ENCODE results near the gene MGLL.

DNA sequence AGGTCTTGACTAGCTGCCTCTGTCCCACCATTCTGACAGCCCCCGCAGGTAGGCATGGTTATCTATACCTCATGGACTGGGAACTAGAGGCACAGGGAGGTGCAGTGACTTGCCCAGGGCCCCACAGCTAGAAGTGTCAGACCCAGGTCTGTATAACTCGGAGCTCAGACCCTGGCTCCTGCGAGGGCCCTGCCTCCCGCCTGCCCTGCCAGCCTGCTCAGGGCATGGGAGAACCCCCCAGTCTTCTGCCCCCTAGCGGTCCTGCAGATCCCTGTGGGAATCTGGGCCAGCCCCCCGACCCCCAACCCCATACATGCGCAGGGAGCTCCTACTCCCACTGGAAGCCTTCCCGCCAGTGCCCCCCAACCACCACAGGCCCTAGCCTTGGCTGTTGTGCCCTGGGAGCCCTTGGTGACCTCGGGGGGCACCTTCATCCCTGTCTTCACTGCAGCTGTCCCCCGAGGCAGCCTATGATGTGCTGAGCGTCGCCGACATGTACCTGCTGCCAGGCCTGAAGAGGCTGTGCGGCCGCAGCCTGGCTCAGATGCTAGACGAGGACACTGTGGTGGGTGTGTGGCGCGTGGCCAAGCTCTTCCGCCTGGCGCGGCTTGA, 142.7 kb downstream of the MGLL start:
- TF ChIP-seq POLR2A (IDR thresholded peaks at IDR 0.05), result no peak
- TF ChIP-seq CTCF (IDR thresholded peaks at IDR 0.05 in 4 of 5, conservative IDR thresholded peaks at IDR 0.05 in 1 of 5), result no peak

Measured in gastrocnemius medialis (tissue), 4 donors.